Uterus (tissue), 4 donors: Measurements from ENCODE around the gene TMEM37. TPM values are rescaled to one million over a fixed set of nuclear protein-coding genes. Genes with fewer than 3 reads are reported as not detected.

Source experiments
- DNase-seq, 2 donors: peaks; one replicate each; pipeline ENCODE4 v3.0.0-alpha.2; 2019 to 2020
- H3K27ac ChIP-seq, 2 donors: fragments of 200-600 bp; sonication (generic); 1 replicate in 1 of 2; 2 replicates in 1 of 2; pipeline ENCODE4 v1.5.1; 2016 to 2018
- H3K27me3 ChIP-seq, 2 donors: fragments of 200-600 bp; sonication (generic); one replicate each; pipeline ENCODE4 v1.5.1; 2018 to 2019; ENCODE audit warnings: control low read depth in 1 of 2
- H3K36me3 ChIP-seq, 2 donors: fragments of 200-600 bp; sonication (generic); one replicate each; pipeline ENCODE4 v1.5.1; 2019; ENCODE audit warnings: control low read depth in 1 of 2
- H3K4me1 ChIP-seq, 2 donors: fragments of 200-600 bp; sonication (generic); one replicate each; pipeline ENCODE4 v1.5.1; 2018 to 2019; ENCODE audit warnings: control low read depth in 1 of 2
- H3K4me3 ChIP-seq, 2 donors: fragments of 200-600 bp; sonication (generic); 1 replicate in 1 of 2; 2 replicates in 1 of 2; pipeline ENCODE4 v1.5.1; 2018 to 2019; ENCODE audit warnings: mild to moderate bottlenecking in 1 of 2
- H3K9me3 ChIP-seq, 2 donors: fragments of 200-600 bp; sonication (generic); one replicate each; pipeline ENCODE4 v1.5.1; 2019; ENCODE audit warnings: control low read depth in 1 of 2
- POLR2A ChIP-seq, 2 donors: fragments of 450-650 bp; IDR thresholded peaks; one replicate each; pipeline ENCODE4 v1.6.1; 2016; ENCODE audit warnings: antibody characterized with exemption in 2 of 2, mild to moderate bottlenecking in 1 of 2, moderate library complexity in 1 of 2
- intact Hi-C: fragments of 100-400 bp; cut with DNase I; formaldehyde crosslinking; loops from one replicate; pipeline ENCODE4 v1.15.1; 2023; ENCODE audit warnings: low total_unique reads
- total RNA-seq, 4 donors: library from RNA; depleted of rRNA in 3 of 4; stranded (reverse); fragments of >200 nt in 3 of 4; gene quantifications; one replicate each; pipeline versions ENCODE4 v1.1.0 to v1.2.4, GENCODE V29; 2014 to 2023
- TF ChIP-seq, protein P1 (sequence below), 4 experiments: fragments of 200-600 bp in 2 of 4; fragments of 450-650 bp in 2 of 4; sonication (generic) in 2 of 4; IDR thresholded peaks; one replicate each; pipeline ENCODE4 v1.5.1; 2016 to 2019; ENCODE audit warnings: antibody characterized with exemption in 4 of 4, mild to moderate bottlenecking in 2 of 4, moderate library complexity in 1 of 4
- donor health status: DM: yes; HTN: yes; CAD: no.

Gene TMEM37
- total RNA-seq, 4 donors from 2014 or later, result 1.2 to 5.4 (median 3.7) TPM; not detected in 1

DNA sequence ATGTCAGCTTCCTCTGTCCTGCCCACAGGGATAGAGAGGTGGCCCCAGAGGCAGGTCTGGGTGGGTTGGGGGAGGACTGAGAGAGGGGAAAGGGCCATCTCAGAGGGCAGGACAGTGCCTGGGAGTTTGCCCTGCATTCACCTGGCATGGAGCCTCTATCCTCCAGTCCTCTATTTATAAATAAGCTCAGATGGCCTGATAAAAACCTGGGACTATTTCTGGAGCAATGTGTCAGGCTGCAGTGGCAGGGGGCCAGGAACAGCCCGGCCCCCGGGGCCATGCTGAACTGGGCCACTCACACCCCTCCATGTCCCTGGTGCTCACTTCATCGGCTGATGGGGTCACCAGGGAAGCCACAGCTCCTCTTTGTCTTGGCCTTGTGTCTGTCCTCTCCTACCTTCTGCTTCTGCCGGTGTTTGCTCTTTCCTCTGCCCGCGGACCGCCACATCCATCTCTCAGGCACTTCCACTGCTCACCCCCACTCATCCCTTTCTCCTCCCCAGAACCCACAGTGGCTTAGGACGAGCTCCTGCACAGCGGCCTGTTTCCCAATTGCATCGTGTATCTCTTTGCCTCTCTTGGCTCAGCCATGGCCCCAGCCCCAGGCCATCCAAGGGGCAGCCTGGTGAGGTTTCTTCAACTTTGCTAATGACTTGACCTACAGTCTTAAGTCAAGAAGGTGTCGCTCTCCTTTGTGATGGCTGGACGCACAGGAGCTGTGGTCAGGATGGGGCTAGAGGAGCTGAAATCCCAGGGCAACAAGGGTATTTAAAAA is 53.9 kb downstream of the TMEM37 start:
- Histone ChIP-seq H3K27ac (no peak overlapping the region), H3K36me3 (no peaks in the 10 kb centered on the region), H3K4me3 (no peak overlapping the region), H3K9me3 (no peaks in the 10 kb centered on the region), H3K27me3 (no peaks in the 10 kb centered on the region), H3K4me1 (no peaks in the 10 kb centered on the region)
- intact Hi-C loops, result no loop called here
- DNase-seq, result no peak
- no peak for TF ChIP-seq POLR2A (IDR thresholded peaks at IDR 0.05)
- TF ChIP-seq, protein P1, sequence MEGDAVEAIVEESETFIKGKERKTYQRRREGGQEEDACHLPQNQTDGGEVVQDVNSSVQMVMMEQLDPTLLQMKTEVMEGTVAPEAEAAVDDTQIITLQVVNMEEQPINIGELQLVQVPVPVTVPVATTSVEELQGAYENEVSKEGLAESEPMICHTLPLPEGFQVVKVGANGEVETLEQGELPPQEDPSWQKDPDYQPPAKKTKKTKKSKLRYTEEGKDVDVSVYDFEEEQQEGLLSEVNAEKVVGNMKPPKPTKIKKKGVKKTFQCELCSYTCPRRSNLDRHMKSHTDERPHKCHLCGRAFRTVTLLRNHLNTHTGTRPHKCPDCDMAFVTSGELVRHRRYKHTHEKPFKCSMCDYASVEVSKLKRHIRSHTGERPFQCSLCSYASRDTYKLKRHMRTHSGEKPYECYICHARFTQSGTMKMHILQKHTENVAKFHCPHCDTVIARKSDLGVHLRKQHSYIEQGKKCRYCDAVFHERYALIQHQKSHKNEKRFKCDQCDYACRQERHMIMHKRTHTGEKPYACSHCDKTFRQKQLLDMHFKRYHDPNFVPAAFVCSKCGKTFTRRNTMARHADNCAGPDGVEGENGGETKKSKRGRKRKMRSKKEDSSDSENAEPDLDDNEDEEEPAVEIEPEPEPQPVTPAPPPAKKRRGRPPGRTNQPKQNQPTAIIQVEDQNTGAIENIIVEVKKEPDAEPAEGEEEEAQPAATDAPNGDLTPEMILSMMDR (IDR thresholded peaks at IDR 0.05), result no peak

- H3K9me3 ChIP-seq, result no peaks in the 10 kb centered on the region
- no peaks in the 10 kb centered on the region for H3K27me3 ChIP-seq
- intact Hi-C loops, result no loop called here
- no peak overlapping the region for H3K4me3 ChIP-seq
- H3K4me1 ChIP-seq, result no peaks in the 10 kb centered on the region
- DNase-seq, result no peak
- no peaks in the 10 kb centered on the region for H3K36me3 ChIP-seq
- TF ChIP-seq, protein P1 (IDR thresholded peaks at IDR 0.05), result no peak
- TF ChIP-seq POLR2A (IDR thresholded peaks at IDR 0.05), result no peak
- no peak overlapping the region for H3K27ac ChIP-seq
Measured at GRCh38 chr2:119486196-119486827, 54.7 kb downstream of the TMEM37 start.

DNA sequence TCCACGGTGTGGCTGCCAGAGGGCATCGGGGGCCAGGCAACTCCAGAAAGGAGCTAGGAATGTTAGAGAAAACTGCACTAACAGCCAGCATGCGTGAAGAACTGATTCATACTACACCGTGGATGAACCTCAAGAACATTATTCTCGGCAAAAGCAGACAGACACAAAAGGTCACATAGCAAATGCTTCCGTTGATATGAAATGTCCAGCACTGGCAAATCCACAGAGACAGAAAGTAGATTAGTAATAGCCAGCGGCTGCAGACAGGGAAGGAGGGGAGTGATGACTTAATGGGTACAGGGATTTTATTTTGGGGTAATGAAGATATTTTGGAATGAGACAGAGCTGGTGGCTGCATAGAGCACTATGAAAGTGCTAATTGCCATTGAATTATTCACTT is 55.2 kb downstream of the TMEM37 start:
- H3K36me3 ChIP-seq, result no peaks in the 10 kb centered on the region
- no peak for TF ChIP-seq POLR2A (IDR thresholded peaks at IDR 0.05)
- TF ChIP-seq, protein P1 (IDR thresholded peaks at IDR 0.05), result no peak
- no peak overlapping the region for H3K27ac ChIP-seq
- DNase-seq, result no peak
- no peaks in the 10 kb centered on the region for H3K4me1 ChIP-seq
- intact Hi-C loops, result no loop called here
- H3K9me3 ChIP-seq, result no peaks in the 10 kb centered on the region
- no peak overlapping the region for H3K4me3 ChIP-seq
- H3K27me3 ChIP-seq, result no peaks in the 10 kb centered on the region

GRCh38 chr2:119487434-119488244 is 56.0 kb downstream of the TMEM37 start:
- no peak for DNase-seq
- no peaks in the 10 kb centered on the region for H3K27me3 ChIP-seq
- H3K4me3 ChIP-seq, result no peak overlapping the region
- intact Hi-C loops, result no loop called here
- no peaks in the 10 kb centered on the region for H3K4me1 ChIP-seq
- H3K27ac ChIP-seq, result no peak overlapping the region
- no peaks in the 10 kb centered on the region for H3K9me3 ChIP-seq
- TF ChIP-seq, protein P1 (IDR thresholded peaks at IDR 0.05), result no peak
- TF ChIP-seq POLR2A (IDR thresholded peaks at IDR 0.05), result no peak
- no peaks in the 10 kb centered on the region for H3K36me3 ChIP-seq

Other genes with a start within 250 kb of the TMEM37 start
- 1 to 10 TPM; 2.3 to 5.9 (median 3.7) TPM for gene STEAP3, start 208.0 kb upstream of the TMEM37 start, total RNA-seq
- 10 to 100 TPM; 13.5 to 63.0 (median 21.5) TPM for gene C2orf76, start 65.0 kb upstream of the TMEM37 start, total RNA-seq
- 10 to 100 TPM in 3 of 4 donors, 1 to 10 TPM in 1; 2.6 to 46.8 (median 33.7) TPM for gene DBI, start 64.9 kb upstream of the TMEM37 start, total RNA-seq
- not detected for gene SCTR, start 92.6 kb downstream of the TMEM37 start, total RNA-seq
- 1 to 10 TPM in 3 of 4 donors, under 1 TPM in 1; 0.51 to 5.0 (median 3.7) TPM for gene CFAP221, start 112.6 kb downstream of the TMEM37 start, total RNA-seq
- gene TMEM177, start 247.3 kb downstream of the TMEM37 start, total RNA-seq, result 10 to 100 TPM in 3 of 4 donors, not detected in 1; 15.1 to 31.0 (median 16.0) TPM